Measurements from ENCODE around the gene SLCO3A1.
A peak's percentile ranks its signal among the peaks of the same experiment; 100 is the strongest.

The SLCO3A1 gene

GRCh38 chr15:91916051-91916450 lies 62.5 kb downstream of the SLCO3A1 start:
- DNase-seq, result no peak

GRCh38 chr15:91917686-91918360 lies 64.3 kb downstream of the SLCO3A1 start:
- no peak for DNase-seq

- DNase-seq, result no peak
Measured at GRCh38 chr15:91919014-91919534, 65.6 kb downstream of the SLCO3A1 start.

- no peak for DNase-seq
Measured at GRCh38 chr15:91921188-91921842, 67.8 kb downstream of the SLCO3A1 start.

- no peak for DNase-seq
Measured at GRCh38 chr15:91921843-91922198, 68.3 kb downstream of the SLCO3A1 start.

- peak; percentile 80 for DNase-seq
Measured at GRCh38 chr15:91922646-91923547, 69.4 kb downstream of the SLCO3A1 start.

- no peak for DNase-seq
Measured at GRCh38 chr15:91924183-91924582, 70.7 kb downstream of the SLCO3A1 start.

GRCh38 chr15:91924837-91925495 lies 71.5 kb downstream of the SLCO3A1 start:
- no peak for DNase-seq

- DNase-seq, result no peak
Measured at GRCh38 chr15:91925794-91926193, 72.3 kb downstream of the SLCO3A1 start.

GRCh38 chr15:91926908-91927270 lies 73.4 kb downstream of the SLCO3A1 start:
- no peak for DNase-seq

- DNase-seq, result peak; percentile 64
Measured at GRCh38 chr15:91927585-91927984, 74.1 kb downstream of the SLCO3A1 start.

- no peak for DNase-seq
Measured at GRCh38 chr15:91928675-91929074, 75.2 kb downstream of the SLCO3A1 start.

GRCh38 chr15:91929509-91929908 lies 76.0 kb downstream of the SLCO3A1 start:
- DNase-seq, result no peak

- no peak for DNase-seq
Measured at GRCh38 chr15:91930092-91930491, 76.6 kb downstream of the SLCO3A1 start.

- no peak for DNase-seq
Measured at GRCh38 chr15:91936182-91936775, 82.8 kb downstream of the SLCO3A1 start.

- no peak for DNase-seq
Measured at GRCh38 chr15:91936927-91937326, 83.4 kb downstream of the SLCO3A1 start.

GRCh38 chr15:91938136-91938535 lies 84.6 kb downstream of the SLCO3A1 start:
- DNase-seq, result no peak

GRCh38 chr15:91939403-91939831 lies 85.9 kb downstream of the SLCO3A1 start:
- no peak for DNase-seq

- no peak for DNase-seq
Measured at GRCh38 chr15:91940496-91941381, 87.2 kb downstream of the SLCO3A1 start.

GRCh38 chr15:91941871-91942658 lies 88.6 kb downstream of the SLCO3A1 start:
- no peak for DNase-seq

Data from NCI-H774 (cell line).